Measurements from ENCODE around the gene IMMP2L. TPM values are rescaled to one million over a fixed set of nuclear protein-coding genes. Genes with fewer than 3 reads are reported as not detected.

Gene IMMP2L
- polyA plus RNA-seq, 4 donors = 10.5 to 20.1 (median 14.1) TPM

DNA sequence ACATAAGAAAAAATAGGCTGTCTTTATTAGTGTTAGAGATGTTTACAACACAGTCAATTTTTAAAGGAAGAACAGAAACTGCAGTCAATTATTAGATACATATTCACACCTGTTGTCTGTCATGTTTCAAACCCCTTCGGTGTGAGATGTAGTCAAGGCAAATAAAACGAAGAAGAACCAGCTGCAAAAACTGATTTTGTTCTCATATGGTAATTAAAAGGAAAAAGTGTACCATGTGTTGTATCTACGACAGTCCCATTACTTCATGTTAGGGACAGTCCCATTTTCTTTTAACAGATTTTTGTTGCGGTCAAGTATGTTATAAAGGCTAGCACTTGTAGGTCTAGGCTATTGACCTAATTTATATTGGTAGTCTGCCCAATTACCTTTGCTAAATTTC, 321.9 kb downstream of the IMMP2L start:
- H3K9me3 ChIP-seq (ENCODE audit: control insufficient read depth in 2 of 2, insufficient read depth in 1 of 2, low read depth in 1 of 2, low read length in 1 of 2) = no peaks in the 10 kb centered on the region
- H3K36me3 ChIP-seq (ENCODE audit: control insufficient read depth in 3 of 3, insufficient read depth in 2 of 3, low read depth in 1 of 3, low read length in 3 of 3) = no peaks in the 10 kb centered on the region
- H3K27me3 ChIP-seq (ENCODE audit: control insufficient read depth in 3 of 3, insufficient read depth in 3 of 3, low read length in 3 of 3) = no peaks in the 10 kb centered on the region
- FAIRE-seq = no peak
- DNase-seq = no peak
- H3K27ac ChIP-seq (ENCODE audit: low read depth in 1 of 3, low read length in 2 of 3) = no peak overlapping the region
- H3K4me3 ChIP-seq (ENCODE audit: low read depth in 1 of 3, low read length in 3 of 3) = no peak overlapping the region
- H3K4me1 ChIP-seq (ENCODE audit: control insufficient read depth in 3 of 3, insufficient read depth in 2 of 3, low read depth in 1 of 3, low read length in 2 of 3) = no peaks in the 10 kb centered on the region
- 86 to 92% (median 88%) methylated on average over 4 of the region's 4 CpGs for WGBS, 3 donors

DNA sequence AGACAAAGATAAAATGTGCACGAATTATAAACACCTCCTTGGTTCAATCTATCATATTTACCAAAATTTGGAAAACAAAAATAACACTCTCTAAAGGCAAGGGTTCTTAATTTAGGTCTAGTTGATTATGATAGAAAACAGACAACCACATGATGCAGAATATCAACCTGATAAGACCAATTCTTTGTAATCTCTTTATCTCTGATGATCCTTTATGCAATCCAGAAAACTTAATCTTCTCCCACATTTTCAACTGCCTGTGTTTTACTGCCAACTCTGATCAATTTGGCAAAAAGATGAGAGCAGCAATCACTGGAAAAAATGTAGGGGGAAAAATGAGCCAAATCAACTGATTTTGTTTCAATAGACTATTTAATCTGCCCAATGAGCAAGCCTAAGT, 322.9 kb downstream of the IMMP2L start:
- Histone ChIP-seq H3K27me3 (ENCODE audit: control insufficient read depth in 3 of 3, insufficient read depth in 3 of 3, low read length in 3 of 3) (no peaks in the 10 kb centered on the region), H3K27ac (ENCODE audit: low read depth in 1 of 3, low read length in 2 of 3) (no peak overlapping the region), H3K36me3 (ENCODE audit: control insufficient read depth in 3 of 3, insufficient read depth in 2 of 3, low read depth in 1 of 3, low read length in 3 of 3) (no peaks in the 10 kb centered on the region), H3K4me1 (ENCODE audit: control insufficient read depth in 3 of 3, insufficient read depth in 2 of 3, low read depth in 1 of 3, low read length in 2 of 3) (no peaks in the 10 kb centered on the region), H3K4me3 (ENCODE audit: low read depth in 1 of 3, low read length in 3 of 3) (no peak overlapping the region), H3K9me3 (ENCODE audit: control insufficient read depth in 2 of 2, insufficient read depth in 1 of 2, low read depth in 1 of 2, low read length in 1 of 2) (no peaks in the 10 kb centered on the region)
- WGBS, 3 donors = 0 to 42% (median 3%) methylated on average over 1 of the region's 1 CpG
- FAIRE-seq (peak; percentile 15), DNase-seq (no peak)

DNA sequence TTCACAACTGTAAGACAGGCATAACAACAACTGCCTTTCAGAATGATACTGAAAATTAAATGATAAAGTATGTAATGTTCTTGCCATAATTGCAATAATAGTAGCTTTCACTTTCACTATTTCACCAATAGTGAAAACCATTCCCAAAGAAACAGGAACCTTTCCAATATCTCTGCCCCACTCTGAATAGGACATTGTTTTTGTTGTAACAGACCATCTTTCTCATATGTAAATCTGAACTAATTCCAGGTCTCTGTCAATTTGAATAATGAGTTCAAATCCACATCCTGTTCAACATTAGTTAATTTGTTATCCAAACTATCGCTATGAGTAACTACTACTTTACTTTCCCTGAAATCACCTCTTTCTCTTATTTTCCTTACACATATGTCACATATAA, 323.4 kb downstream of the IMMP2L start:
- DNase-seq = peak in 1 of 2 donors; percentile 3
- H3K4me1 ChIP-seq (ENCODE audit: control insufficient read depth in 3 of 3, insufficient read depth in 2 of 3, low read depth in 1 of 3, low read length in 2 of 3) = no peaks in the 10 kb centered on the region
- no peaks in the 10 kb centered on the region for H3K27me3 ChIP-seq (ENCODE audit: control insufficient read depth in 3 of 3, insufficient read depth in 3 of 3, low read length in 3 of 3)
- no peak for FAIRE-seq
- no peak overlapping the region for H3K4me3 ChIP-seq (ENCODE audit: low read depth in 1 of 3, low read length in 3 of 3)
- 67 to 91% (median 79%) methylated on average over 1 of the region's 1 CpG for WGBS, 3 donors
- no peaks in the 10 kb centered on the region for H3K9me3 ChIP-seq (ENCODE audit: control insufficient read depth in 2 of 2, insufficient read depth in 1 of 2, low read depth in 1 of 2, low read length in 1 of 2)
- H3K27ac ChIP-seq (ENCODE audit: low read depth in 1 of 3, low read length in 2 of 3) = no peak overlapping the region
- no peaks in the 10 kb centered on the region for H3K36me3 ChIP-seq (ENCODE audit: control insufficient read depth in 3 of 3, insufficient read depth in 2 of 3, low read depth in 1 of 3, low read length in 3 of 3)

DNA sequence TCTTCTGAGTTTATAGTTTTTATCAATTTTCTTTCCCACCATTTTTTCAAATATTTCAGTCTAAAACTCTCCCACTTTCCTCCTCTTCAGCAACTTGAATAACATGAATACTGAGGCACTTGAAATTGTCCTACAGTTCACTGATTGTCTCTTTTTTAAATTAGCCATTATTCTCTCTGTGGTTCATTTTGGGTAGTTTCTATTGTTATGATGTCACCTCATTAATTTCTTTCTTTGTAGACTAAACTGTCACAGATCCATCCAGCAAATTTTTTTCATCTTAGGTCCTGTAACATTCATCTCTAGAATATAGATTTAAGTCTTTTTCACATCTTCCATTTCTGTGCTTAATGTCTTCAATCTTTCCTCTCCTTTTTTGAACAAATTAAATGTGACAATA, 326.6 kb downstream of the IMMP2L start:
- Histone ChIP-seq H3K9me3 (ENCODE audit: control insufficient read depth in 2 of 2, insufficient read depth in 1 of 2, low read depth in 1 of 2, low read length in 1 of 2) (no peaks in the 10 kb centered on the region), H3K27ac (ENCODE audit: low read depth in 1 of 3, low read length in 2 of 3) (no peak overlapping the region), H3K4me3 (ENCODE audit: low read depth in 1 of 3, low read length in 3 of 3) (no peak overlapping the region), H3K4me1 (ENCODE audit: control insufficient read depth in 3 of 3, insufficient read depth in 2 of 3, low read depth in 1 of 3, low read length in 2 of 3) (no peaks in the 10 kb centered on the region), H3K27me3 (ENCODE audit: control insufficient read depth in 3 of 3, insufficient read depth in 3 of 3, low read length in 3 of 3) (no peaks in the 10 kb centered on the region), H3K36me3 (ENCODE audit: control insufficient read depth in 3 of 3, insufficient read depth in 2 of 3, low read depth in 1 of 3, low read length in 3 of 3) (no peaks in the 10 kb centered on the region)
- no peak for FAIRE-seq
- DNase-seq = no peak

DNA sequence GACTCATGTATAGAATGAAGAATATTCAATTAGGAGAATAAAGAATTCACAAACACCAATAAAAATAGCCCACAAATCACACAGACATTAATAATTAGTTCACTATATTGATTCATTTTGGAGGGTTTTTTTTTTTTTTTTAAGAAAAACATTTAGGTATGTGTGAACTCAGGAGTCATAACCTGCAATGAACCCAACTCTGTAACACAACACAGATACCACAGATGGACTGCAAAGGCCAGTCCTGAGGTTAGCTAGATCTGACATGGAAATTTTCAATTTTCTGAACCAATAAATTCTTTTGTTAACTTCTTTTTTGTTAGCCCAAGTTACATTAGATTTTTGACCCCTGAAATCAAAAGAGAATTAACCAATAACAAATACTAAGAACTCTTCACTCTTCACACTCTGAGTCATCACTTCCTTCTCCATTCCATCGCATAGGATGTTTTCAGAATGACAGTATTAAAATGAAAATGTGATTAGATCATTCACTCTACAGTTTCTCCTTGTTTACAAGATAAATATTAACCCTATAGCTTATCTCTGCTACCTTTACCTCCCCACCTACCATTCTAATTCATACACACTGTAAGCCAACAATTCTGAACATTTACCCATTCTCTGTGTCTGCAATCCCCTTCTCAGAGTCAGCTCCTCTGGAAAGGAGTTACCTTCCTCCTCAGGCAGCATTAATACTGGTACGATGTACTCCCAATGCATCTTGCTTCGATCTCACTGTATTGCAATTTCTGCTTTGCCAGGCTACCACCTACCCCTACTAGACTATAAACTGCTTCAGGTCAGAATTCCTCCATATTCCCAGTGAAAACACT, 329.8 kb downstream of the IMMP2L start:
- DNase-seq = no peak

DNA sequence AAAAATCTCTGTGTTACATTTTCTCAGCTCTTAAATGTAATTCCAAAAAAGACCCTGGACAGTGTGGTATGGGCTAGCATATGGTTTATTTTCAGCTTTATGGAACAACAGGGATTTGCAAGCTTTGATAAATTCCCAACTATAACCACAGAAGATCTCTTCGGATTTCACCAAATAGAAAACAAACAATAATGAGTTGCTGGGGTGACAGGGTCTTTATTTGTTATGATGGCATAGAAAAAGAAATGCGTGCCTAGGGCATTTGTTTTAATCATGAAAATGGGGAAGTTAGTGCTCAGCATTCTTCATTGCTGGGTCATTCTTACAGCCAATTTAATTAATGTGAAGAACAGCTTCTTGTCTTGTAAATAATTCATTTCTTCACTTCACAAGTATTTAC, 332.4 kb downstream of the IMMP2L start:
- no peaks in the 10 kb centered on the region for H3K9me3 ChIP-seq (ENCODE audit: control insufficient read depth in 2 of 2, insufficient read depth in 1 of 2, low read depth in 1 of 2, low read length in 1 of 2)
- no peaks in the 10 kb centered on the region for H3K4me1 ChIP-seq (ENCODE audit: control insufficient read depth in 3 of 3, insufficient read depth in 2 of 3, low read depth in 1 of 3, low read length in 2 of 3)
- WGBS, 3 donors = 56 to 86% (median 84%) methylated on average over 2 of the region's 2 CpGs
- FAIRE-seq (no peak), DNase-seq (no peak)
- H3K27me3 ChIP-seq (ENCODE audit: control insufficient read depth in 3 of 3, insufficient read depth in 3 of 3, low read length in 3 of 3) = no peaks in the 10 kb centered on the region
- no peaks in the 10 kb centered on the region for H3K36me3 ChIP-seq (ENCODE audit: control insufficient read depth in 3 of 3, insufficient read depth in 2 of 3, low read depth in 1 of 3, low read length in 3 of 3)
- no peak overlapping the region for H3K27ac ChIP-seq (ENCODE audit: low read depth in 1 of 3, low read length in 2 of 3)
- H3K4me3 ChIP-seq (ENCODE audit: low read depth in 1 of 3, low read length in 3 of 3) = no peak overlapping the region

More for the DNA sequence above, 329.8 kb downstream of the IMMP2L start:
- Histone ChIP-seq H3K4me3 (ENCODE audit: low read depth in 1 of 3, low read length in 3 of 3) (no peak overlapping the region), H3K36me3 (ENCODE audit: control insufficient read depth in 3 of 3, insufficient read depth in 2 of 3, low read depth in 1 of 3, low read length in 3 of 3) (no peaks in the 10 kb centered on the region), H3K4me1 (ENCODE audit: control insufficient read depth in 3 of 3, insufficient read depth in 2 of 3, low read depth in 1 of 3, low read length in 2 of 3) (no peaks in the 10 kb centered on the region), H3K27me3 (ENCODE audit: control insufficient read depth in 3 of 3, insufficient read depth in 3 of 3, low read length in 3 of 3) (no peaks in the 10 kb centered on the region), H3K27ac (ENCODE audit: low read depth in 1 of 3, low read length in 2 of 3) (no peak overlapping the region), H3K9me3 (ENCODE audit: control insufficient read depth in 2 of 2, insufficient read depth in 1 of 2, low read depth in 1 of 2, low read length in 1 of 2) (no peaks in the 10 kb centered on the region)
- 69 to 83% (median 75%) methylated on average over 3 of the region's 3 CpGs for WGBS, 3 donors
- FAIRE-seq = no peak

DNA sequence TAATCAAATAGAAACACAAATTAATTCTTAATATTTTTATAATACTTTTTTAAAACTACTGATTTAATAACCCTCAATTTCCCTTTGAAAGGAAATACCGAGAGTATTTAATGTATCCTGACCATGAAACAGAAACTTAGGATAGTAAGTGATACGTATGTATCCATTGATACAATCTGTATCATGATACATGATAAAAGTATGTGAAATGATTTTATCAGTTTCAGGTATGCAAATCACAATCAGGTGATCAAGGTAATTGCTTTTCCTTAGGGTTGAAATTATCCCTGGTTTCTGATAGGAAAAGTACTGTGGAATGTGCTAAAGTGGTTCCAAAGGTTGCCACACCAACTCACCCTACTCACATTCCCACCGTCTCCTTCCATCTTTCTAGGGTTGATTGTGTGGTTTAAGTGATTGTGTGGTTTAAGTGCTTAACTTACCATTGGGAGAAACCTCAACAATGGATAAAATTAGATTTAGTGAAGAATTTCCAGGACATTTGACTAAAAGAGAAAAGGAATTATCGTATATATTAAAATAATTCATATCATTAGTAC, 333.0 kb downstream of the IMMP2L start:
- Histone ChIP-seq H3K27ac (ENCODE audit: low read depth in 1 of 3, low read length in 2 of 3) (no peak overlapping the region), H3K27me3 (ENCODE audit: control insufficient read depth in 3 of 3, insufficient read depth in 3 of 3, low read length in 3 of 3) (no peaks in the 10 kb centered on the region), H3K4me1 (ENCODE audit: control insufficient read depth in 3 of 3, insufficient read depth in 2 of 3, low read depth in 1 of 3, low read length in 2 of 3) (no peaks in the 10 kb centered on the region), H3K9me3 (ENCODE audit: control insufficient read depth in 2 of 2, insufficient read depth in 1 of 2, low read depth in 1 of 2, low read length in 1 of 2) (no peaks in the 10 kb centered on the region), H3K4me3 (ENCODE audit: low read depth in 1 of 3, low read length in 3 of 3) (no peak overlapping the region), H3K36me3 (ENCODE audit: control insufficient read depth in 3 of 3, insufficient read depth in 2 of 3, low read depth in 1 of 3, low read length in 3 of 3) (no peaks in the 10 kb centered on the region)
- 91 to 94% (median 92%) methylated on average over 4 of the region's 4 CpGs for WGBS, 3 donors
- no peak for FAIRE-seq
- peak in 1 of 2 donors; percentile 13 for DNase-seq

DNA sequence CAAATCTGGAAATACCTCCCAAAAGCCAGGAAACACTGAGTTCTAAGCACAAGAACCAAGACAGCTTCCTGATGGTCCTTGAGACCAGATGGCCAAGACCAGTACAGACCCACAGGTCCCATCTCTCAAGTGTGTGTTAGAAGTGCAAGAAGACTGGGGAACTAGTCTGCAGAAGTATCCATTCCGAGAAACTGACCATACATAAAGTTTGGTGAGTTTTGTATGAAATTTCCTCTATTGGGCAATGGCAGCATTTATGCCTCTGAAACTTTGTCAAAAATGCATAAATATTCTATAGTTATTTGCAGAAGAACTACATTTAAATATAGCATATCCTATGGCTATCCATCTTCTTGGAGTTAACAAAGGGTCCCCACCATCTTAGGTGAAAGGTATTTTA, 333.9 kb downstream of the IMMP2L start:
- DNase-seq = no peak
- no peaks in the 10 kb centered on the region for H3K36me3 ChIP-seq (ENCODE audit: control insufficient read depth in 3 of 3, insufficient read depth in 2 of 3, low read depth in 1 of 3, low read length in 3 of 3)
- H3K27me3 ChIP-seq (ENCODE audit: control insufficient read depth in 3 of 3, insufficient read depth in 3 of 3, low read length in 3 of 3) = no peaks in the 10 kb centered on the region
- H3K4me1 ChIP-seq (ENCODE audit: control insufficient read depth in 3 of 3, insufficient read depth in 2 of 3, low read depth in 1 of 3, low read length in 2 of 3) = no peaks in the 10 kb centered on the region
- no peak for FAIRE-seq
- no peak overlapping the region for H3K27ac ChIP-seq (ENCODE audit: low read depth in 1 of 3, low read length in 2 of 3)
- 93 to 98% (median 96%) methylated on average over 1 of the region's 1 CpG for WGBS, 3 donors
- no peaks in the 10 kb centered on the region for H3K9me3 ChIP-seq (ENCODE audit: control insufficient read depth in 2 of 2, insufficient read depth in 1 of 2, low read depth in 1 of 2, low read length in 1 of 2)
- H3K4me3 ChIP-seq (ENCODE audit: low read depth in 1 of 3, low read length in 3 of 3) = no peak overlapping the region

DNA sequence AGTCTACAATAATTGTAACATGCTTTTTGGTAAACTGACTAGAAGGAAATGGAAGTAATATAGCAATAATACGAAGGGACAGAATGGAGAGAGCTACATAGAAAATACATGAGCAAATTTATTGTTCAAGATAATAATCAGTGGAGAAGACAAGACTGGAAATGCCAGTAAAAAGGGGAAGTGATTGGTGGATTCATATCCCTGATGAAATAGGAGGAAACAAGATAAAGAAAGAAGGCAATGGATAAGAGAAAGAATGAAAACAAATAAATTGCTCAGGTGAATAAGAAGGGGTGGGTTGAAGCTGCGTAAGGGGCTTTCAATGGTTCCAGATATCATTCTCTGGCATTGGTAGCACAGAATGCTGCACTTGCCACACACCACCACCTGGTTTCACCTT, 335.5 kb downstream of the IMMP2L start:
- no peak overlapping the region for H3K4me3 ChIP-seq (ENCODE audit: low read depth in 1 of 3, low read length in 3 of 3)
- no peaks in the 10 kb centered on the region for H3K9me3 ChIP-seq (ENCODE audit: control insufficient read depth in 2 of 2, insufficient read depth in 1 of 2, low read depth in 1 of 2, low read length in 1 of 2)
- no peak for FAIRE-seq
- WGBS, 3 donors = 90 to 95% (median 92%) methylated on average over 2 of the region's 2 CpGs
- no peaks in the 10 kb centered on the region for H3K4me1 ChIP-seq (ENCODE audit: control insufficient read depth in 3 of 3, insufficient read depth in 2 of 3, low read depth in 1 of 3, low read length in 2 of 3)
- DNase-seq = no peak
- H3K36me3 ChIP-seq (ENCODE audit: control insufficient read depth in 3 of 3, insufficient read depth in 2 of 3, low read depth in 1 of 3, low read length in 3 of 3) = no peaks in the 10 kb centered on the region
- H3K27me3 ChIP-seq (ENCODE audit: control insufficient read depth in 3 of 3, insufficient read depth in 3 of 3, low read length in 3 of 3) = no peaks in the 10 kb centered on the region
- no peak overlapping the region for H3K27ac ChIP-seq (ENCODE audit: low read depth in 1 of 3, low read length in 2 of 3)

Measured in small intestine (tissue), 7 donors.